Measurements from ENCODE around the gene ELP5.
A peak's percentile ranks its signal among the peaks of the same experiment; 100 is the strongest.

Gene ELP5

DNA sequence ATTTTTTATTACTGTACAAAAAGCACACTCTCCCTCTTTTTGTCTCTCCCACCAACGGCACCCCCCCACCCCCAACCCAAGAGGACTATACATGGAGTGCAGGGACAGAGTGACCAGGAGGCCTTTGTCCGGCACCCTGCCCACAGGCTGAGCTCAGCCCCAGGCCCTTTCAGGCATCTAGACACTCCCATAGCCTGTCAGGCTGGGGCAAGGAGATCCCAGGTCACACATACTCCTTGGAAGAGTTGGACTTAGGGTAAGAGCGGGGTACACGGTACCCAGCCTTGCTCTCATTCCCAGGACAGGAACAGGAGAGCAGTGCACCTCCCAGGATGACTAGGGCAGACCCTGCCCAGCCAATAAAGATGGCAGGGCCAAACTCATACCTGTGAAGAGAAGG is 8.1 kb downstream of the ELP5 start:
- peak overlapping the region; percentile 79 for H3K27ac ChIP-seq
- DNase-seq (ENCODE audit: low spot score) = no peak
- TF ChIP-seq, protein P1, sequence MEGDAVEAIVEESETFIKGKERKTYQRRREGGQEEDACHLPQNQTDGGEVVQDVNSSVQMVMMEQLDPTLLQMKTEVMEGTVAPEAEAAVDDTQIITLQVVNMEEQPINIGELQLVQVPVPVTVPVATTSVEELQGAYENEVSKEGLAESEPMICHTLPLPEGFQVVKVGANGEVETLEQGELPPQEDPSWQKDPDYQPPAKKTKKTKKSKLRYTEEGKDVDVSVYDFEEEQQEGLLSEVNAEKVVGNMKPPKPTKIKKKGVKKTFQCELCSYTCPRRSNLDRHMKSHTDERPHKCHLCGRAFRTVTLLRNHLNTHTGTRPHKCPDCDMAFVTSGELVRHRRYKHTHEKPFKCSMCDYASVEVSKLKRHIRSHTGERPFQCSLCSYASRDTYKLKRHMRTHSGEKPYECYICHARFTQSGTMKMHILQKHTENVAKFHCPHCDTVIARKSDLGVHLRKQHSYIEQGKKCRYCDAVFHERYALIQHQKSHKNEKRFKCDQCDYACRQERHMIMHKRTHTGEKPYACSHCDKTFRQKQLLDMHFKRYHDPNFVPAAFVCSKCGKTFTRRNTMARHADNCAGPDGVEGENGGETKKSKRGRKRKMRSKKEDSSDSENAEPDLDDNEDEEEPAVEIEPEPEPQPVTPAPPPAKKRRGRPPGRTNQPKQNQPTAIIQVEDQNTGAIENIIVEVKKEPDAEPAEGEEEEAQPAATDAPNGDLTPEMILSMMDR (conservative IDR thresholded peaks at IDR 0.05; ENCODE audit: low read depth) = no peak
- POLR2A ChIA-PET (ENCODE audit: low non-redundant PET) = no interaction called here
- CTCF ChIA-PET = interaction anchor here (0.6 to 1.0 kb wide), 2 partner anchors 36 to 355 kb away, joined by 4 to 7 read pairs; no protein-coding TSS in a partner anchor

DNA sequence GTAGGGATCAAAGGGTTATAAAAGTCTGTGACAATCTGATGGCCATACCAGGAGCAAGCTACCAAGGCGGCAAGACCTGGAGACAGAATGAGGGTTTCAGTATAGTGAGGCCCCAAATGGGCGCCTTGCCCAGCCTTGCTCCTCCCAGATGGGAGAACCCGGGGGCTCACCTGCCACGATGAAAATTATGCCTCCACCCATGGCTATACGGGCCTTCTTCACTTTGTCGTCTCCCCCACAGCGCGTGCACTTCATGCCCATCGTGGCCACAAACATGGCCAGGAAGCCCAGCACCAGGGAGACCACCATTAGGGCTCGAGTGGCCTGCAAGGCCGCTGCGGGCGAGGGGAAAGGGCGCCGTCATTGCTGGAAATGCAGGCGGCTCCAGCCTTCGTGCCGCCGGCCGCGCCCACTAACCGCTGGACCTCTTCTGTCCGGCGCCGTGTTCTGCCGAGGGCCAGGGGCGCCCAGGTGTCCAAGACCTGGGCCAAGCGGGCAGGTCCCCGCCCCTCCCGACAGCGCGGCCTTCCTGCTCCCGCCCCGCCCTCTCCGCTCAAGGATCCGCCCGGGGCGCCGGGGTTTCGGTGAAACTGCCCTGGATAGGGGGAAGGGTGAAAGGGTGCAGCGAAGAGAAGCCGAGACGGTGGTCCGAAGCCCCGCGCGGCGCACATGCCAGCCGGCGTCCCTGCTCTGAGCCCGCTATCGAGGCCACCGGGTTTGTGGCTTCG is 8.8 kb downstream of the ELP5 start:
- ChIA-PET POLR2A (ENCODE audit: low non-redundant PET) (no interaction called here), CTCF (interaction anchor here (0.7 kb wide), 1 partner anchor 176 kb away, joined by 3 read pairs; no protein-coding TSS in a partner anchor)
- H3K27ac ChIP-seq = peak overlapping the region; percentile 79
- TF ChIP-seq, protein P1 (conservative IDR thresholded peaks at IDR 0.05; ENCODE audit: low read depth) = no peak
- peak; percentile 62 for DNase-seq (ENCODE audit: low spot score)

DNA sequence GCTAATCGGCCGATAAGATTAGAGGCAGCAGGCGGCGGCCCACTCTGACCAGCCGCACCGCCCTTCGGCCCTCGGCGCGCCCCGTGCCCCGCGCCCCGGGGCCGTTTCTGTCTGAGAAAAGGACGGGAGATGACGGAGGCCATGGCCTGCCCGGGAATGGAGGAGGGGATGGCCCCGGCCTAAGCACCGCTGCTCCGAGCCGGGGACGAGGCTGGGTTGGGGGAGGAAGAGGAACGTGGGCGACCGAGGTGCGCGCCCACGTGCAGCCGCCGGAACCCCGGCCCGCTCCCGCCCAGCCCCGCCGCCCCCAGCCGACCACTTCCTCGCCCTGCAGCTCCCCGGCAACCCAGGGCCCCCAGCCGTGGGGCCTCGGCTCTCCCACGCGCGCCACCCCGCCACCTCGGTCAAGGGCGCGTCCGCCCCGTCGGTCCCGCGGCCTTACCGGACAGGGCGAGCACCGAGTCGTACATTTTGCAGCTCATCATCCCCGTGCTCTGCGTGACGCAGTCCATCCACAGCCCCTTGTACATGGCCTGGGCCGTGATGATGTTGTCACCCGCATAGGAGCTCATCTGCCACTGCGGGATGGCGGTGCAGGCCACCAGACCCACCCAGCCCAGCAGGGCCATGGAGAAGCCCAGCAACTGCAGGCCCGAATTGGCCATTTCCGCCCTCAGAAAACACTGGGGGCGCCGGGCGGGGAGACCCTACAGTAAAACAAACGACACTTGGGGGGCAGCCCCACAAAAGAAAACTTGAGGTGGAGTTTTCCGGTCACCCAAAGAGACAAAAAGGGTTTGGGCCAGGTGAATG is 9.6 kb downstream of the ELP5 start:
- CTCF ChIA-PET = interaction anchor here (0.7 to 1.8 kb wide), 2 partner anchors 35 to 175 kb away, joined by 3 to 4 read pairs; no protein-coding TSS in a partner anchor
- TF ChIP-seq, protein P1 (conservative IDR thresholded peaks at IDR 0.05; ENCODE audit: low read depth) = no peak
- no peak for DNase-seq (ENCODE audit: low spot score)
- peak overlapping the region; percentile 79 for H3K27ac ChIP-seq
- POLR2A ChIA-PET (ENCODE audit: low non-redundant PET) = no interaction called here

DNA sequence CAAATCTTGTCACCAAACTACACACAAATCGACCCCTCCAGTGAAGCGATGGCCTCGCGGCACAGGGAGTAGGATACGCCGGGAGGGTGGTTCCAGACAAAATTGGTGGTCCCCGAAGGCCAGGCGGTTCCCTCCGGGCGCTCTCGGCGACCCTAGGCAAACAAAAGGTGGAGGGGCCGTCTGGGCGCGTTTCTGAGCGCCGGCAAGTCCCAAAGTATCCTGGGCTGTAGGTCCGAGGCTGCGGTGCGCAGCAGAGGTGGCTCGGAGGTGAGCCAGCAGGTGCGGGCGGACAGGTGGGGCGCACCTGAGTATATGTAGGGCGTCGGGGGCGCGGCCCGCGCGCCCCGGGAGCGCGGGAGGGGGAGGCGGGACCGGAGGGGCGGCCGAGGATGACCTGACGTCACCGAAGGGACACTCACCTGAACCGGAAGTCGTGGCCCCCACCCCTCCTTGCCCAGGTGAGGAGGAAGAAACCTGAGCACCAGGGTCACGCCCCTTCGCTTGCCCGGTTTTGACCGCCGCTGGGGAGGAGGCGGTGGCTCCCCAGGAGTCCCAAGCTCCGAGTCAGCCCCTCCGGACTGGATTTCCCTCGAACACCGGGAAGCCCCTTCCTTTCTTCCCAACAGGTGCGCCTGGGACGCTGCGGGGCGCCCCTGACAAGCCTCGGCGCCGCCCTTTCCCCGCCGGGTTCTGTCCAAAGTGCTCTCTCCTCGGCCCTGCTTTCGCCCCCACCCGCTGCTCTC is 10.3 kb downstream of the ELP5 start, which contains the start of gene CLDN7:
Gene CLDN7, minus strand, starts transcription at position 287 of the 743 bp plus-strand sequence. CDS start 435 bp downstream, outside the sequence.
- TF ChIP-seq, protein P1 (conservative IDR thresholded peaks at IDR 0.05; ENCODE audit: low read depth) = no peak
- POLR2A ChIA-PET (ENCODE audit: low non-redundant PET) = interaction anchor here (0.6 kb wide), 1 partner anchor 1768 kb away, joined by 3 read pairs; no protein-coding TSS in a partner anchor
- CTCF ChIA-PET = interaction anchor here (1.8 kb wide), 1 partner anchor 34 kb away, joined by 4 read pairs; no protein-coding TSS in a partner anchor
- DNase-seq (ENCODE audit: low spot score) = peak; percentile 95
- peak within 1 kb of the TSS; percentile 79 for H3K27ac ChIP-seq

DNA sequence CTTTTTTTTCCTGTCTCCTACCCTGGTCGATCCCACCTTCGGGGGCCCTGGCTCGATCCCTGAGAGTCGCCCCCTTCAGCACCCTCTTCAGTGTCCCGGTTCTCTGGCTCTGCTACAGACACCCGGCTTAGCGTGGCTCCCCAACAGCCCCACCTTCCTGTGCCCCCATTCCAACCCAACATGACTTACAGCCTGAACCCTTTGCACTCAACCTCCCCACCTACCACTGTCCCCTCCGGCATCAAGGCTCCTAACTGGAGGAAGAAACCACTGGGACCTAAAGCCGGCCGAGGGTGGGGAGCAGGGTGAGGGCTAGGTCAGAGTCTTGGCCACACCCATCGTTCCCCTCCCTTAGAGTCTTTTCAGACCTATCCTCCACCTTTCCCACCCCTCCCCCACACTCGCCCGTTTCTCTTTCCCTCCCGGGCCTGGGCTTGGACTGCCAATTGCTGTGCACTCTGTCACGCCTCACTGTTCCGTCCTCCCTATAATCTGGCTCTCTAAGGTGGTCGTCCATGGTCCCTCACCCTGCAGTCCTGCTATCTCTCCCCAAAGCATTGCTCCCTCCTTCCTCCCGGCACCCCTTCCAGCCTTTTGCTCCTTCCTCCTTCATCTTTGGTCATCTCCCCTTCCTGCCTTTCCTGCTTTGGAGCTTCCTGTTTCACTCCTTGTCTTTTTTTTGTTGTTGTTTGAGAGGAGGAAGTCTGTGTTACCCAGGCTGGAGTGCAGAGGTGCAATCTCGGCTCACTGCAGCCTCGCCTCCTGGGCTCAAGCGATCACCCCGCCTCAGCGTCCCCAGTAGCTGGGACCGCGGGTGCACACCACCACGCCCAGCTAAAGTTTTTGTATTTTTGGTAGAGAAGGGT is 11.2 kb downstream of the ELP5 start:
- DNase-seq (ENCODE audit: low spot score) = peak; percentile 79
- H3K27ac ChIP-seq = peak overlapping the region; percentile 40
- TF ChIP-seq, protein P1 (conservative IDR thresholded peaks at IDR 0.05; ENCODE audit: low read depth) = no peak

More for the DNA sequence above, 11.2 kb downstream of the ELP5 start:
- POLR2A ChIA-PET (ENCODE audit: low non-redundant PET) = interaction anchor here (0.6 kb wide), 1 partner anchor 1769 kb away, joined by 3 read pairs; no protein-coding TSS in a partner anchor
- CTCF ChIA-PET = interaction anchor here (0.6 to 1.8 kb wide), 4 partner anchors 33 to 425 kb away, joined by 3 to 5 read pairs (median 4); no protein-coding TSS in a partner anchor
